HG02610 (cell line): ENCODE data around the gene GUCY1A1.

ENCODE experiments used
- ATAC-seq: cut with Tn5 transposase; IDR thresholded peaks from one replicate; pipeline ENCODE4 v1.9.1; 2021; ENCODE audit warnings: mild to moderate bottlenecking, moderate library complexity; ENCODE audit not compliant: unreplicated experiment

Gene GUCY1A1

GRCh38 chr4:155690044-155690837 lies 23.6 kb downstream of the GUCY1A1 start:
- ATAC-seq, result no peak

DNA sequence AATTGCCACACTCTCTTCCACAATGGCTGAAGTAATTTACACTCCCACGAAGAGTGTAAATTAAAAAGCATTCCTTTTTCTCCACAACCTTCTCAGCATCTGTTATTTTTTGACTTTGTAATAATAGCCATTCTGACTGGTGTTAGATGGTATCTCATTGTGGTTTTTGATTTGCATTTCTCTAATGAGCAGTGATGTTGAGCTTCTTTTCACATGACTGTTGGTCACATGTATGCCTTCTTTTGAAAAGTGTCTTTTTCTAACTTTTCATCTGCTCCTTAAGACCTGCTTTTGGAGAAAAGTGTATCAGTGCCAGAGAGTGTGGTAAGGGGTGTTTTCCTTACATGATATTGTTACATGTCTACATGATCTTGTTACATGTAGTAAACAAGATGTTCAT lies 25.7 kb downstream of the GUCY1A1 start:
- ATAC-seq, result no peak

- ATAC-seq, result no peak
Observed at GRCh38 chr4:155693015-155693663, 26.5 kb downstream of the GUCY1A1 start.

DNA sequence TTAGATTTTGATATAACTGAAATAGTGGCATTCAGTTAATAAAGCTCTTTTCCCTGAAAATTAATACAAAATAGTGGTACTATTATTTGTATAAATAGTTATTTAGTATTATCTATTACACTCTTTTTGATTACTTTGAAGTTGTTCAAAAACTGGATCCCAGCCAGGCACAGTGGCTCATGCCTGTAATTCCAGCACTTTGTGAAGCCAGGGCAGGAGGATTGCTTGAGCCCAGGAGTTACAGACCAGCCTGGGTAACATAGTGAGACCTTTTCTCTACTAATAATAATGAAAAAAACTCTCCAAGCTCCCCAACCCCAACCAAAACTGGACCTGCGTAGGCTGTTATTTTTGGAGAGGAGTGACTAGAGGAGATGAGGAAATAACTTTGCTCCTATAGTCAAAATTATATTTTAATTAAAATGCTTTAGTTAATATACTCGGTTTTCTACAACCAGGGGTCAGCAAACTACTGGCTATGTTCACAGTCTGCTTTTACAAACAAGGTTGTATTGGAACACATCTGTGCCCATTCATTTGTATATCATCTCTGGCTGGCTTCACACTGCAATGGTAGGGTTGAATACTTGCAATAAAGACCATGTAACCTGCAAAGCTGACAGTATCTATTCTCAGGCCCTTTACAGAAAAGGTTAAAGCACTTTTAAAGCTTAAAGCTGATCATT lies 27.6 kb downstream of the GUCY1A1 start:
- ATAC-seq, result no peak

DNA sequence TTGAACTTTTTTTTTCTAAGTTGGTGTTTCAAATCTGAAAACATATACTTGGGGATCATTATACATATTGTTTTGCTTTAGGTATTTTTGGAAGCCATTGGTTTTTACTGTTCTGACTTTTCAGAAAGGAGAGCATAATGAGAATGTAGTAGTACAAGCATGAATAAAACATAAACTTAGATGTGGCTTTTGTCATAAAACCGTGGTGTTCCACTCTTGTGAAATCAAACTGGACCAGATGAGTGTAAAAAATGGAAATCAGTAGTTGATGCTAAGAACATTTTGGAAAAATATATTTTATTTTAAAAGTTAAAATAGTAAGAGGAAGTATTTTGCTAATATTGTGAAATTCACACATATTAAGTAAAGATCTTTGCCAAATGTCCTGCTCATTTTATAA lies 29.6 kb downstream of the GUCY1A1 start:
- ATAC-seq, result no peak

DNA sequence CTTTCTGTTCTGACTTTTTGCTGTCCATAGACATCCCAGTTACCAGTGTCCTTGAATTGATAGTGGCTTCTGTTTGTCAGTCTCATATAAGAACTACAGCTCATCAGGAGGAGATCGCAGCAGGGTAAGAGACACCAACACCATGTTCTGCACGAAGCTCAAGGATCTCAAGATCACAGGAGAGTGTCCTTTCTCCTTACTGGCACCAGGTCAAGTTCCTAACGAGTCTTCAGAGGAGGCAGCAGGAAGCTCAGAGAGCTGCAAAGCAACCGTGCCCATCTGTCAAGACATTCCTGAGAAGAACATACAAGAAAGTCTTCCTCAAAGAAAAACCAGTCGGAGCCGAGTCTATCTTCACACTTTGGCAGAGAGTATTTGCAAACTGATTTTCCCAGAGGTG lies 30.1 kb downstream of the GUCY1A1 start:
- ATAC-seq, result no peak

DNA sequence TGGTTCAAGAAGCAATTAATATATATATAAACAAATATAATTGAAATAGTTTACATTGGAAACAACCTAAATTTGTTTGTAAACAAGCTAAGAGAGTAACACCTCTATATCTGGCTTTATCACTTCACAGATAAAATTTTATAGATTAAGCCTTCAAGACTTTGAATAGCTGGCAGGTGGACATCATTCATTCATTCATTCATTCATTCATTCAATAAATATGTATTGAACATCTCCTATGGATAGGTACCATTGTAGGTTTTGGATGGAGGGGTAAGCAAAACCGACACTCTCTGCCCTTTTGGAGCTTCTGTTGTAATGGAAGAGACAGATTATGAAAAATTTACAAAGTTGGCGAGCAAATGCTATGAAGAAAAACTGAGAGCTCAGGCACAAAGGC lies 35.2 kb downstream of the GUCY1A1 start:
- no peak for ATAC-seq

- peak; percentile 94 for ATAC-seq
Observed at GRCh38 chr4:155703486-155704247, 37.0 kb downstream of the GUCY1A1 start.

GRCh38 chr4:155704841-155705404 lies 38.3 kb downstream of the GUCY1A1 start:
- no peak for ATAC-seq

DNA sequence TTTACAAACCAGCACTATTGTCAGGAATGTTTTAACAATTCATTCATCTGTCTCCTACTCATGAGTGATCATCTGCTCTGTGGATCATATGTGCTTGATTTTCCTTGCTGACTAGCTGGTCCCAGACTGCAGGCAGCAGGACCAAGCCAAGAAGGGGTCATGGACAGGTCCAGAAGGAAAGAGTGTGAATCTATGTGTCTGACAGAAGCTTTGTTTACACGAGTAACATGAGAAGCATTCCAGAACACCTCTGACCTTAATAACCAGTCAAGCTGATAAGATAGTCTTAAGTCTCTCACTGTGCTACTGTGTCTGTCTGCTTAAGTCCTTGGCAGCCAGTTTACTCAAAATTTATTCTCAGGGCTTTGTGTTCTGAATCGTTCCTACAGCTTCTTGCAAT lies 39.0 kb downstream of the GUCY1A1 start:
- ATAC-seq, result no peak

GRCh38 chr4:155706147-155706546 lies 39.5 kb downstream of the GUCY1A1 start:
- ATAC-seq, result no peak

DNA sequence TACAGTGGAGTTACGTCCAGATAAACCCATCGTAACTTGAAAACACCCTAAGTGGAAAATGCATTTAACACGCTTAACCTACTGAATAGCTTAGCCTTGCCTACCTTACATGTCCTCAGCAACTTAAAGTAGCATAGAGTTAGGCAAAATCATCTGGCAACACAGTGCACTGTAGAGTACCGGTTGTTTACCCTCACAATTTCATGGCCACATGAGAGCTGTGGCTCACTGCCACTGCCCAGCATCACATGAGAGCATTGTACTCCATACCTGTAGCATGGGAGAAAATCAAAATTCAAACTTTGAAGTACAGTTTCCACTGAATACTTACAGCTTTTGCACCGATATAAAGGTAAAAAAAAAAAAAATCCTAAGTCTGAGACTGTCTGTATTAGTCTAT lies 40.6 kb downstream of the GUCY1A1 start:
- no peak for ATAC-seq

GRCh38 chr4:155708782-155709181 lies 42.1 kb downstream of the GUCY1A1 start:
- ATAC-seq, result no peak

GRCh38 chr4:155709918-155710317 lies 43.3 kb downstream of the GUCY1A1 start:
- ATAC-seq, result no peak

DNA sequence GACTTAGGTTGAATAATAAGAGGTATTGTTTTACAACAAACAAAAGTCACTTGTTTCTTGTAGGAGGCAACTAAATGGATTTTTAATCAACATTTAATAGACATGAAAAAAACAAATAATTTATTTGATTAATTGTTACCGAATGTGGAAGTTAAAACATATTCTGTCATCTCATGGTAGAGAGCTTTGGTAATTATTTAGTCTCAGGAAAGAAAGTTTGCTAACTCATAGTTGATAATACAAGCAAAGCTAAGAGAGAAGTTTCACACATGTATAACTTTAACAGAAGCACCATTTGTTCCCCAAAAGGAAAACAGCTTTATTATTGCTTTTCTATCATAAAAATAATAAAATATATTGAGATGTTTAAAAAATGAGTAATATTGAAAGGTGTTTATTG lies 44.9 kb downstream of the GUCY1A1 start:
- no peak for ATAC-seq

DNA sequence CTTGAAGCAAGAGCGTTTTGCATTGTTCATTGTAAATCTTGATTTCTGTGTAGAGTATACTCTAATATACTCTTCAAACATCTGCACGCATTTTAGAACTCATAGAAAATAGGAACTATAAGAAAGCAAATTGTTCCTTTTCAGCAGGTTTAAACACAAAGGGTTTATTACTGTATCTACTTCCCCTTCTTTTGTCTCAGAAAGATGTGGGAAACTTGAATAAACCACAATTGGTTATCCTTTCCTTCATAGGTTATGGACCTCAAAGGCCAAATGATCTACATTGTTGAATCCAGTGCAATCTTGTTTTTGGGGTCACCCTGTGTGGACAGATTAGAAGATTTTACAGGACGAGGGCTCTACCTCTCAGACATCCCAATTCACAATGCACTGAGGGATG lies 46.2 kb downstream of the GUCY1A1 start:
- no peak for ATAC-seq

DNA sequence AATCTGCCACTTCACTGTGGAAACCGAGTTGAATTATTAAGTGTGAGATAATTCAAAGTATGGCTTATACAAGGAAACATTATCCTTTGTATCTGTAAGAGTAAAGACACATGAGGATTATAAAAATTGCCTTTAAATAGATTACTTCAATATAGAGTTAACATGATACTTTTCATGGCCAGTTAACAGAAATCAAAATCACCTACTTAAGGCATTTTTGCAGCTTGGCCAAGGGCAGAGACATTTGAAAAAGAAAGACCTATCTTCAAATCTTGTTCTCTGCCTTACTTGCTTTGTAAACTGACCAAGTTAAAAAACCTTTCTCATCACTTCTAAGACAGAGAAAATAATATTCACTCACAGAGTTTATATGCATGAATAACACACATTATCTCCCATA lies 47.3 kb downstream of the GUCY1A1 start:
- no peak for ATAC-seq

DNA sequence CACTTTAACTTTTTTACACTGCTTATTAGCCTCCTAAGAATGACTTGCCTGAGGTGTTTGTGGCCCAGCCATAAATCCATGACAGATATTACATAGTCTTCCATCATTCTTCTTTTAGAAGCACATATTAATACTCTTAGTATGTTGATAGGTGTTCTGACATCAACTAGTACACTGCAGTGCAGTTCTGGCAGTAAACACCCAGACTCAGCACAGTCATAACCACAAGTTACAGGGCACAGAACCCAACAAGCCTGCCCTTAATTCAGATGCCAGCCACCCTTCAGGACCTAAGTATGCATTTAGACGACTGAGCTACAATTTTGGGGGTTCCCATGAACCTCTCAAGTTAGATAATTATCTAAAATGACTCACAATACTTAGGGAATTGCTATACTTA lies 55.7 kb downstream of the GUCY1A1 start:
- no peak for ATAC-seq

DNA sequence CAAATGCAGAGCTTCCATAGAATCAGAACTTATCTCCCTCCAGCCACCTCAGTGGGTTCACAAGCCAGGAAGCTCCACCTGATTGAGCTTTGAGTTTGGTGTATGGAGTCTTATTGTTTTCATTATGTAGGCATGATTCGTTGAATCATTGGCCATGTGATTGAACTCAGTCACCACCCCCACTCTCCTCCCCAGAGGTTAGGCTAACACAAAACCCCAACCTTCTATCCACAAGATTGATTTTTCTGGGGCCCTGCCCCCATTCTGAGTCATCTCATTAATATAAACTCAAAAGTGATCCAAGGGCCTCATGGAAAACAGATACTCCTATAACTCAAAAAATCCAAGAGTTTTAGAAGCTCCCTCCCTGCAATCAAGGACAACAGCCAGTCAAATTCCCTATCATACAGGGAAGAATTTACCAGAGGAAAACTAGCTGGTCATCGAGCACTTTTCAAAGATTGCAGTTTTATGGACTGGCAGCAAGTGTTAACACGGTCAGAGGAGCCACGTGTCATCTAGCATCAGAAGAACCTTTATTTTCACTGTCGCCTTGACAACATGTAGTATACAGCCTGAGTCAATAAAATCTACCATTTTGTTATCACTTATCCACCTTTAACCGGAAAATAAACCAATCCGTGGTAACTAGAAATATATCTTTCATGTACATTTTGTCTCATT lies 56.3 kb downstream of the GUCY1A1 start:
- ATAC-seq, result no peak

- ATAC-seq, result no peak
Observed at GRCh38 chr4:155724731-155725130, 58.1 kb downstream of the GUCY1A1 start.
